ENCODE results near the gene FKBP4.

- no peak for TF ChIP-seq CTCF (IDR thresholded peaks at IDR 0.05)
- TF ChIP-seq POLR2A (IDR thresholded peaks at IDR 0.05), result no peak
These were observed 41.2 kb upstream of the FKBP4 start for GRCh38 chr12:2753536-2753935.

All from vagina (tissue), 2 donors.